OCI-LY1 (cell line): Measurements from ENCODE around the gene PBXIP1.

Source experiments
- EZH2 ChIP-seq: fragments of 200-600 bp; sonication (generic), shearing (Covaris generic); IDR thresholded peaks from 2 replicates; pipeline ENCODE4 v1.8.0; 2017; ENCODE audit warnings: borderline replicate concordance, mixed run types, mild to moderate bottlenecking, antibody characterized with exemption, low read length, moderate library complexity, mixed read lengths
- TF ChIP-seq, protein P1 (sequence below): fragments of 200-600 bp; sonication (generic), shearing (Covaris generic); IDR thresholded peaks from 2 replicates; pipeline ENCODE4 v1.5.1; 2017; ENCODE audit warnings: mild to moderate bottlenecking, antibody characterized with exemption, low read length, moderate library complexity, mixed read lengths

DNA sequence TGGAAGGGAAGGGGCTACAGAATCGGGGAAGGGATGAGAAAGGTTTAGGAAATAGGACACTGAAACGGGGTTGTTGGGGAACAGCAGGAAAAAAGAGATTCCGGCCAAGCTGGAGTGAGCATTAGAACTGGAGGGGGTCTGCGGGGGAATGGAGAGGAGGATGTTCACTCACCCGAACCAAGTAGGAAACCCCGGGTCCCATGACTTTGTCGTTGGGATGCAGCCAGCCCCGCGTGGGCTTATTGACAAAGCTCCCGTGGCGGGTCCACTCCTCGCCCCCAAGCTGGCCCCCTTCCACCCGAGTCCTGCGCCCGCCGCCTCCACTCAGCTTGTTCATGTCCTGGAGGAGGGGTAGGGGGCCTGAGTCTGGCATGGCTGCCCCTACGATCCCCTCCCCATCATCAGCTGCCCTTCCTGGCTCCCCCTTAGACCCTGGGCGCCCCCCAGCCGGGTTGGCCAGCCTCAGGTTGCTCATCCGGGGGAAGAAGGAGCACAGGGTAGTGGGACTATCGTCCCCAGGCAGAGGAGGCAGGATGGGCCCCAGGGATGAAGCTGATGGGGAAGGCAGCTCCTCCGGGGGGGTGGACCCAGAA is 14.1 kb upstream of the PBXIP1 start:
- TF ChIP-seq, protein P1, sequence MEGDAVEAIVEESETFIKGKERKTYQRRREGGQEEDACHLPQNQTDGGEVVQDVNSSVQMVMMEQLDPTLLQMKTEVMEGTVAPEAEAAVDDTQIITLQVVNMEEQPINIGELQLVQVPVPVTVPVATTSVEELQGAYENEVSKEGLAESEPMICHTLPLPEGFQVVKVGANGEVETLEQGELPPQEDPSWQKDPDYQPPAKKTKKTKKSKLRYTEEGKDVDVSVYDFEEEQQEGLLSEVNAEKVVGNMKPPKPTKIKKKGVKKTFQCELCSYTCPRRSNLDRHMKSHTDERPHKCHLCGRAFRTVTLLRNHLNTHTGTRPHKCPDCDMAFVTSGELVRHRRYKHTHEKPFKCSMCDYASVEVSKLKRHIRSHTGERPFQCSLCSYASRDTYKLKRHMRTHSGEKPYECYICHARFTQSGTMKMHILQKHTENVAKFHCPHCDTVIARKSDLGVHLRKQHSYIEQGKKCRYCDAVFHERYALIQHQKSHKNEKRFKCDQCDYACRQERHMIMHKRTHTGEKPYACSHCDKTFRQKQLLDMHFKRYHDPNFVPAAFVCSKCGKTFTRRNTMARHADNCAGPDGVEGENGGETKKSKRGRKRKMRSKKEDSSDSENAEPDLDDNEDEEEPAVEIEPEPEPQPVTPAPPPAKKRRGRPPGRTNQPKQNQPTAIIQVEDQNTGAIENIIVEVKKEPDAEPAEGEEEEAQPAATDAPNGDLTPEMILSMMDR, result no peak
- no peak for TF ChIP-seq EZH2
